GM23338 (cell line): ENCODE measurements around the gene ITIH5. TPM values are rescaled to one million over a fixed set of nuclear protein-coding genes. Genes with fewer than 3 reads are reported as not detected.

Source experiments
- ATAC-seq: fragments of 200-7000 bp; cut with Tn5 transposase; 3 replicates; pipeline ENCODE4 v1.9.1; 2020
- DNase-seq: peaks from one replicate; pipeline ENCODE4 v3.0.0-alpha.2; 2015; ENCODE audit warnings: low spot score
- H2AFZ ChIP-seq: fragments of 200-600 bp; sonication (generic); 2 replicates; pipeline ENCODE4 v1.8.0; 2016; ENCODE audit warnings: antibody characterized with exemption, mild to moderate bottlenecking, moderate library complexity
- H3F3A ChIP-seq: fragments of 200-600 bp; sonication (generic); replicated peaks from 2 replicates; pipeline ENCODE4 v1.8.0; 2017; ENCODE audit warnings: antibody characterized with exemption, mixed run types, low read depth
- H3K27ac ChIP-seq: fragments of 200-600 bp; sonication (generic); 2 replicates; pipeline ENCODE4 v1.6.1; 2016; ENCODE audit warnings: low read depth
- H3K27me3 ChIP-seq: fragments of 200-600 bp; sonication (generic); 2 replicates; pipeline ENCODE4 v1.8.0; 2016; ENCODE audit warnings: mild to moderate bottlenecking, mixed run types, moderate library complexity; ENCODE audit not compliant: insufficient read depth
- H3K36me3 ChIP-seq: fragments of 200-600 bp; sonication (generic); 2 replicates; pipeline ENCODE4 v1.8.0; 2016; ENCODE audit warnings: mild to moderate bottlenecking; ENCODE audit not compliant: insufficient read depth
- H3K4me1 ChIP-seq: fragments of 200-600 bp; sonication (generic); 2 replicates; pipeline ENCODE4 v1.8.0; 2016; ENCODE audit warnings: mild to moderate bottlenecking, moderate library complexity; ENCODE audit not compliant: insufficient read depth
- H3K4me2 ChIP-seq: fragments of 200-600 bp; sonication (generic); 2 replicates; pipeline ENCODE4 v1.7.1; 2017; ENCODE audit warnings: mixed run types
- H3K4me3 ChIP-seq: fragments of 200-600 bp; sonication (generic); 2 replicates; pipeline ENCODE4 v1.6.1; 2016; ENCODE audit warnings: mixed run types
- H3K79me2 ChIP-seq: fragments of 200-600 bp; sonication (generic); replicated peaks from 2 replicates; pipeline ENCODE4 v1.8.0; 2017; ENCODE audit warnings: mild to moderate bottlenecking; ENCODE audit not compliant: insufficient read depth
- H3K9me2 ChIP-seq: fragments of 200-600 bp; sonication (generic); 2 replicates; pipeline ENCODE4 v1.8.0; 2017; ENCODE audit not compliant: insufficient read depth
- H4K20me1 ChIP-seq: fragments of 200-600 bp; sonication (generic); replicated peaks from 2 replicates; pipeline ENCODE4 v1.8.0; 2017; ENCODE audit warnings: mild to moderate bottlenecking; ENCODE audit not compliant: insufficient read depth
- H3K27ac Mint-ChIP-seq: 2 replicates; pipeline ENCODE4 v1.8.0; 2020; ENCODE audit warnings: inconsistent platforms, mild to moderate bottlenecking, moderate library complexity, mixed read lengths
- H3K27me3 Mint-ChIP-seq: 3 replicates; pipeline ENCODE4 v1.8.0; 2022; ENCODE audit warnings: low read depth, mild to moderate bottlenecking, moderate library complexity, mixed read lengths, inconsistent platforms; ENCODE audit not compliant: insufficient read depth, poor library complexity
- H3K36me3 Mint-ChIP-seq: 3 replicates; pipeline ENCODE4 v1.8.0; 2021; ENCODE audit warnings: low read depth, mild to moderate bottlenecking, inconsistent platforms, moderate library complexity, mixed read lengths
- H3K4me1 Mint-ChIP-seq: 3 replicates; pipeline ENCODE4 v1.8.0; 2020; ENCODE audit warnings: mild to moderate bottlenecking, inconsistent platforms, mixed read lengths
- H3K4me3 Mint-ChIP-seq: 3 replicates; pipeline ENCODE4 v1.8.0; 2021; ENCODE audit warnings: moderate library complexity, mild to moderate bottlenecking, inconsistent platforms, mixed read lengths
- H3K9me3 Mint-ChIP-seq: 3 replicates; pipeline ENCODE4 v1.8.0; 2020; ENCODE audit warnings: moderate library complexity, mild to moderate bottlenecking, inconsistent platforms, mixed read lengths
- CREB1 ChIP-seq: fragments of 250-450 bp; sonication (Bioruptor Pico); IDR thresholded peaks from 2 replicates; pipeline ENCODE4 v1.5.0; 2020; ENCODE audit warnings: low read depth, mild to moderate bottlenecking, moderate library complexity
- EZH2phosphoT487 ChIP-seq: fragments of 200-600 bp; sonication (generic); IDR thresholded peaks from one replicate; pipeline ENCODE4 v1.8.1; 2018; ENCODE audit warnings: antibody characterized with exemption; ENCODE audit not compliant: unreplicated experiment
- POLR2AphosphoS5 ChIP-seq: IDR thresholded peaks from 2 replicates; pipeline ENCODE4 v1.6.1; 2016; ENCODE audit warnings: antibody characterized with exemption, low read depth
- STAT1 ChIP-seq: IDR thresholded peaks from one replicate; pipeline ENCODE4 v1.6.1; 2016; ENCODE audit warnings: antibody characterized with exemption; ENCODE audit not compliant: unreplicated experiment
- ZNF114 ChIP-seq: fragments of 250-450 bp; sonication (Bioruptor Pico); IDR thresholded peaks from 2 replicates; pipeline ENCODE4 v1.5.0; 2020; ENCODE audit warnings: mild to moderate bottlenecking, moderate library complexity
- ZNF331 ChIP-seq: fragments of 250-450 bp; sonication (Bioruptor Pico); IDR thresholded peaks from 2 replicates; pipeline ENCODE4 v1.5.0; 2020; ENCODE audit warnings: low read depth, mild to moderate bottlenecking, moderate library complexity
- polyA plus RNA-seq: library from polyadenylated mRNA; unstranded; fragments of >200 nt; fragmentation: Nextera tagmentation; extraction: Ambion mirVana; gene quantifications from 2 replicates; pipeline ENCODE4 v1.2.1, GENCODE V29; 2016
- total RNA-seq: library from RNA; depleted of rRNA; stranded (reverse); fragments of >200 nt; shearing (Covaris generic); gene quantifications from 2 replicates; pipeline ENCODE4 v1.2.3, GENCODE V29; 2014
- TF ChIP-seq, protein P1 (sequence below): fragments of 250-450 bp; sonication (Bioruptor Pico); IDR thresholded peaks from 2 replicates; pipeline ENCODE4 v1.5.0; 2020; ENCODE audit warnings: mild to moderate bottlenecking, moderate library complexity
- TF ChIP-seq, protein P2 (sequence below), 2 experiments: fragments of 200-600 bp in 1 of 2; sonication (generic) in 1 of 2; conservative IDR thresholded peaks; 2 replicates each; pipeline versions ENCODE4 v1.5.1 to v1.6.1; 2016 to 2017; ENCODE audit warnings: antibody characterized with exemption in 2 of 2, low read depth in 2 of 2, mild to moderate bottlenecking in 2 of 2, moderate library complexity in 1 of 2

Gene ITIH5
- total and polyA plus RNA-seq, 2 experiments from 2014 or later: 0.99 to 2.2 TPM

GRCh38 chr10:7533657-7534479, 132.9 kb downstream of the ITIH5 start:
- H4K20me1 ChIP-seq: no peaks in the 10 kb centered on the region
- no peaks in the 10 kb centered on the region for H3F3A ChIP-seq
- peak overlapping the region; percentile 83 for H2AFZ ChIP-seq
- Mint-ChIP-seq H3K27ac (no peak overlapping the region), H3K36me3 (0 out of 3 replicates have a peak, but pooled peaks cover 2% of the 10 kb centered on the region), H3K9me3 (peaks cover 5% of the 10 kb centered on the region; the same call in 1 of the 3 replicates), H3K4me1 (peaks cover 4% of the 10 kb centered on the region; the same call in 2 of the 3 replicates), H3K4me3 (no peak overlapping the region), H3K27me3 (peaks cover 9% of the 10 kb centered on the region)
- TF ChIP-seq EZH2phosphoT487 (no peak), POLR2AphosphoS5 (no peak), STAT1 (no peak), ZNF331 (CRISPR knock-in tag) (no peak), CREB1 (no peak), ZNF114 (CRISPR knock-in tag) (no peak)
- TF ChIP-seq, protein P1, sequence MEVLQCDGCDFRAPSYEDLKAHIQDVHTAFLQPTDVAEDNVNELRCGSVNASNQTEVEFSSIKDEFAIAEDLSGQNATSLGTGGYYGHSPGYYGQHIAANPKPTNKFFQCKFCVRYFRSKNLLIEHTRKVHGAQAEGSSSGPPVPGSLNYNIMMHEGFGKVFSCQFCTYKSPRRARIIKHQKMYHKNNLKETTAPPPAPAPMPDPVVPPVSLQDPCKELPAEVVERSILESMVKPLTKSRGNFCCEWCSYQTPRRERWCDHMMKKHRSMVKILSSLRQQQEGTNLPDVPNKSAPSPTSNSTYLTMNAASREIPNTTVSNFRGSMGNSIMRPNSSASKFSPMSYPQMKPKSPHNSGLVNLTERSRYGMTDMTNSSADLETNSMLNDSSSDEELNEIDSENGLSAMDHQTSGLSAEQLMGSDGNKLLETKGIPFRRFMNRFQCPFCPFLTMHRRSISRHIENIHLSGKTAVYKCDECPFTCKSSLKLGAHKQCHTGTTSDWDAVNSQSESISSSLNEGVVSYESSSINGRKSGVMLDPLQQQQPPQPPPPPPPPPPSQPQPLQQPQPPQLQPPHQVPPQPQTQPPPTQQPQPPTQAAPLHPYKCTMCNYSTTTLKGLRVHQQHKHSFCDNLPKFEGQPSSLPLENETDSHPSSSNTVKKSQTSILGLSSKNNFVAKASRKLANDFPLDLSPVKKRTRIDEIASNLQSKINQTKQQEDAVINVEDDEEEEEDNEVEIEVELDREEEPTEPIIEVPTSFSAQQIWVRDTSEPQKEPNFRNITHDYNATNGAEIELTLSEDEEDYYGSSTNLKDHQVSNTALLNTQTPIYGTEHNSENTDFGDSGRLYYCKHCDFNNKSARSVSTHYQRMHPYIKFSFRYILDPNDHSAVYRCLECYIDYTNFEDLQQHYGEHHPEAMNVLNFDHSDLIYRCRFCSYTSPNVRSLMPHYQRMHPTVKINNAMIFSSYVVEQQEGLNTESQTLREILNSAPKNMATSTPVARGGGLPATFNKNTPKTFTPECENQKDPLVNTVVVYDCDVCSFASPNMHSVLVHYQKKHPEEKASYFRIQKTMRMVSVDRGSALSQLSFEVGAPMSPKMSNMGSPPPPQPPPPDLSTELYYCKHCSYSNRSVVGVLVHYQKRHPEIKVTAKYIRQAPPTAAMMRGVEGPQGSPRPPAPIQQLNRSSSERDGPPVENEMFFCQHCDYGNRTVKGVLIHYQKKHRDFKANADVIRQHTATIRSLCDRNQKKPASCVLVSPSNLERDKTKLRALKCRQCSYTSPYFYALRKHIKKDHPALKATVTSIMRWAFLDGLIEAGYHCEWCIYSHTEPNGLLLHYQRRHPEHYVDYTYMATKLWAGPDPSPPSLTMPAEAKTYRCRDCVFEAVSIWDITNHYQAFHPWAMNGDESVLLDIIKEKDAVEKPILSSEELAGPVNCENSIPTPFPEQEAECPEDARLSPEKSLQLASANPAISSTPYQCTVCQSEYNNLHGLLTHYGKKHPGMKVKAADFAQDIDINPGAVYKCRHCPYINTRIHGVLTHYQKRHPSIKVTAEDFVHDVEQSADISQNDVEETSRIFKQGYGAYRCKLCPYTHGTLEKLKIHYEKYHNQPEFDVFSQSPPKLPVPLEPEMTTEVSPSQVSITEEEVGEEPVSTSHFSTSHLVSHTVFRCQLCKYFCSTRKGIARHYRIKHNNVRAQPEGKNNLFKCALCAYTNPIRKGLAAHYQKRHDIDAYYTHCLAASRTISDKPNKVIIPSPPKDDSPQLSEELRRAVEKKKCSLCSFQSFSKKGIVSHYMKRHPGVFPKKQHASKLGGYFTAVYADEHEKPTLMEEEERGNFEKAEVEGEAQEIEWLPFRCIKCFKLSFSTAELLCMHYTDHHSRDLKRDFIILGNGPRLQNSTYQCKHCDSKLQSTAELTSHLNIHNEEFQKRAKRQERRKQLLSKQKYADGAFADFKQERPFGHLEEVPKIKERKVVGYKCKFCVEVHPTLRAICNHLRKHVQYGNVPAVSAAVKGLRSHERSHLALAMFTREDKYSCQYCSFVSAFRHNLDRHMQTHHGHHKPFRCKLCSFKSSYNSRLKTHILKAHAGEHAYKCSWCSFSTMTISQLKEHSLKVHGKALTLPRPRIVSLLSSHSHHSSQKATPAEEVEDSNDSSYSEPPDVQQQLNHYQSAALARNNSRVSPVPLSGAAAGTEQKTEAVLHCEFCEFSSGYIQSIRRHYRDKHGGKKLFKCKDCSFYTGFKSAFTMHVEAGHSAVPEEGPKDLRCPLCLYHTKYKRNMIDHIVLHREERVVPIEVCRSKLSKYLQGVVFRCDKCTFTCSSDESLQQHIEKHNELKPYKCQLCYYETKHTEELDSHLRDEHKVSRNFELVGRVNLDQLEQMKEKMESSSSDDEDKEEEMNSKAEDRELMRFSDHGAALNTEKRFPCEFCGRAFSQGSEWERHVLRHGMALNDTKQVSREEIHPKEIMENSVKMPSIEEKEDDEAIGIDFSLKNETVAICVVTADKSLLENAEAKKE (CRISPR knock-in tag): no peak
- TF ChIP-seq, protein P2, sequence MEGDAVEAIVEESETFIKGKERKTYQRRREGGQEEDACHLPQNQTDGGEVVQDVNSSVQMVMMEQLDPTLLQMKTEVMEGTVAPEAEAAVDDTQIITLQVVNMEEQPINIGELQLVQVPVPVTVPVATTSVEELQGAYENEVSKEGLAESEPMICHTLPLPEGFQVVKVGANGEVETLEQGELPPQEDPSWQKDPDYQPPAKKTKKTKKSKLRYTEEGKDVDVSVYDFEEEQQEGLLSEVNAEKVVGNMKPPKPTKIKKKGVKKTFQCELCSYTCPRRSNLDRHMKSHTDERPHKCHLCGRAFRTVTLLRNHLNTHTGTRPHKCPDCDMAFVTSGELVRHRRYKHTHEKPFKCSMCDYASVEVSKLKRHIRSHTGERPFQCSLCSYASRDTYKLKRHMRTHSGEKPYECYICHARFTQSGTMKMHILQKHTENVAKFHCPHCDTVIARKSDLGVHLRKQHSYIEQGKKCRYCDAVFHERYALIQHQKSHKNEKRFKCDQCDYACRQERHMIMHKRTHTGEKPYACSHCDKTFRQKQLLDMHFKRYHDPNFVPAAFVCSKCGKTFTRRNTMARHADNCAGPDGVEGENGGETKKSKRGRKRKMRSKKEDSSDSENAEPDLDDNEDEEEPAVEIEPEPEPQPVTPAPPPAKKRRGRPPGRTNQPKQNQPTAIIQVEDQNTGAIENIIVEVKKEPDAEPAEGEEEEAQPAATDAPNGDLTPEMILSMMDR (conservative IDR thresholded peaks at IDR 0.05; ENCODE audit: low read depth in 2 of 2): no peak
- H3K36me3 ChIP-seq: no peaks in the 10 kb centered on the region
- no peak for DNase-seq
- ATAC-seq: no peak; the same call in 2 of the 3 replicates
- no peaks in the 10 kb centered on the region for H3K4me1 ChIP-seq
- H3K4me2 ChIP-seq: no peak overlapping the region
- H3K79me2 ChIP-seq: no peaks in the 10 kb centered on the region
- H3K4me3 ChIP-seq: no peak overlapping the region
- no peaks in the 10 kb centered on the region for H3K27me3 ChIP-seq
- H3K27ac ChIP-seq: no peak overlapping the region
- peaks cover 5% of the 10 kb centered on the region; the same call in 1 of the 2 replicates for H3K9me2 ChIP-seq
